Tibial nerve (tissue), 3 donors: ENCODE data around the gene LMNTD1.

ENCODE experiments used
- POLR2A ChIP-seq, 2 donors: fragments of 450-650 bp; IDR thresholded peaks; one replicate each; pipeline ENCODE4 v1.6.1; 2017; ENCODE audit warnings: antibody characterized with exemption in 2 of 2, mild to moderate bottlenecking in 2 of 2, moderate library complexity in 2 of 2
- TF ChIP-seq, protein P1 (sequence below), 5 experiments: fragments of 200-600 bp in 3 of 5; fragments of 450-650 bp in 2 of 5; sonication (generic) in 3 of 5; IDR thresholded peaks; one replicate each; pipeline ENCODE4 v1.5.1; 2016 to 2019; ENCODE audit warnings: antibody characterized with exemption in 5 of 5, mild to moderate bottlenecking in 3 of 5, moderate library complexity in 2 of 5

GRCh38 chr12:25502118-25502517, 51.0 kb downstream of the LMNTD1 start:
- TF ChIP-seq, protein P1, sequence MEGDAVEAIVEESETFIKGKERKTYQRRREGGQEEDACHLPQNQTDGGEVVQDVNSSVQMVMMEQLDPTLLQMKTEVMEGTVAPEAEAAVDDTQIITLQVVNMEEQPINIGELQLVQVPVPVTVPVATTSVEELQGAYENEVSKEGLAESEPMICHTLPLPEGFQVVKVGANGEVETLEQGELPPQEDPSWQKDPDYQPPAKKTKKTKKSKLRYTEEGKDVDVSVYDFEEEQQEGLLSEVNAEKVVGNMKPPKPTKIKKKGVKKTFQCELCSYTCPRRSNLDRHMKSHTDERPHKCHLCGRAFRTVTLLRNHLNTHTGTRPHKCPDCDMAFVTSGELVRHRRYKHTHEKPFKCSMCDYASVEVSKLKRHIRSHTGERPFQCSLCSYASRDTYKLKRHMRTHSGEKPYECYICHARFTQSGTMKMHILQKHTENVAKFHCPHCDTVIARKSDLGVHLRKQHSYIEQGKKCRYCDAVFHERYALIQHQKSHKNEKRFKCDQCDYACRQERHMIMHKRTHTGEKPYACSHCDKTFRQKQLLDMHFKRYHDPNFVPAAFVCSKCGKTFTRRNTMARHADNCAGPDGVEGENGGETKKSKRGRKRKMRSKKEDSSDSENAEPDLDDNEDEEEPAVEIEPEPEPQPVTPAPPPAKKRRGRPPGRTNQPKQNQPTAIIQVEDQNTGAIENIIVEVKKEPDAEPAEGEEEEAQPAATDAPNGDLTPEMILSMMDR (IDR thresholded peaks at IDR 0.05): no peak
- TF ChIP-seq POLR2A (IDR thresholded peaks at IDR 0.05): no peak
